ENCODE results near the gene TKT.

- TF ChIP-seq POLR2AphosphoS5 (IDR thresholded peaks at IDR 0.05; ENCODE audit: low read depth, low read length) (no peak), POLR2A (IDR thresholded peaks at IDR 0.05; ENCODE audit: low read depth, low read length) (no peak)
These were observed 40.0 kb downstream of the TKT start for GRCh38 chr3:53215816-53216215.
